Spleen (tissue), 7 donors: ENCODE data around the gene TMEM106C.

Experiments
- POLR2AphosphoS5 ChIP-seq, 3 donors: sonication (generic); formaldehyde crosslinking; IDR thresholded peaks; one replicate each; pipeline ENCODE4 v1.5.1; 2017; ENCODE audit warnings: antibody characterized with exemption in 3 of 3
- TF ChIP-seq, protein P1 (sequence below), 11 experiments: fragments of 200-600 bp in 7 of 11; fragments of 450-650 bp in 4 of 11; sonication (generic) in 4 of 11; IDR thresholded peaks in 8 of 11; conservative IDR thresholded peaks in 3 of 11; 1 replicate in 7 of 11; 2 replicates in 4 of 11; pipeline versions ENCODE4 v1.4.0 to v1.8.0; 2016 to 2021; ENCODE audit warnings: antibody characterized with exemption in 11 of 11, inconsistent platforms in 4 of 11, mild to moderate bottlenecking in 1 of 11
- donor health status: DM: no; HTN: no; CAD: no; lungs with moderate emphysema.
- donor health status: DM: no; HTN: no; CAD: no.
- donor health status: DM: no; HTN: no; CAD: no.

DNA sequence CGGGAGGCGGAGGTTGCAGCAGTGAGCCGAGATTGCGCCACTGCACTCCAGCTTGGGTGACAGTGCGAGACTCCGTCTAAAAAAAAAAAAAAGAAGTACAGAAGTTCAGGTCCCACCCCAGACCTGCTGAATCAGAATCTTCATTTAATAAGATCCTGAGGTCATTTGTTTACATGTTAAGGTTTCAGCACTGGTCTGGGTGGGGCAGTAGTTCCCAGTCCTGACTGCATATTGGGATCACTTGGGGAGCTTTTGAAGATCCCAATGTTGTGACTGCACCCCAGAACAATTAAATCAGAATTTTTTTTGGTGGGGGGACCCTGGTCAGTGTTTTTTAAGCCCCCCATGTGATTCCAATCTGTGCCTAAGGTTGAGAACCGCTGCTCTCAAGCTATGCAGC is 52.6 kb downstream of the TMEM106C start:
- TF ChIP-seq, protein P1, sequence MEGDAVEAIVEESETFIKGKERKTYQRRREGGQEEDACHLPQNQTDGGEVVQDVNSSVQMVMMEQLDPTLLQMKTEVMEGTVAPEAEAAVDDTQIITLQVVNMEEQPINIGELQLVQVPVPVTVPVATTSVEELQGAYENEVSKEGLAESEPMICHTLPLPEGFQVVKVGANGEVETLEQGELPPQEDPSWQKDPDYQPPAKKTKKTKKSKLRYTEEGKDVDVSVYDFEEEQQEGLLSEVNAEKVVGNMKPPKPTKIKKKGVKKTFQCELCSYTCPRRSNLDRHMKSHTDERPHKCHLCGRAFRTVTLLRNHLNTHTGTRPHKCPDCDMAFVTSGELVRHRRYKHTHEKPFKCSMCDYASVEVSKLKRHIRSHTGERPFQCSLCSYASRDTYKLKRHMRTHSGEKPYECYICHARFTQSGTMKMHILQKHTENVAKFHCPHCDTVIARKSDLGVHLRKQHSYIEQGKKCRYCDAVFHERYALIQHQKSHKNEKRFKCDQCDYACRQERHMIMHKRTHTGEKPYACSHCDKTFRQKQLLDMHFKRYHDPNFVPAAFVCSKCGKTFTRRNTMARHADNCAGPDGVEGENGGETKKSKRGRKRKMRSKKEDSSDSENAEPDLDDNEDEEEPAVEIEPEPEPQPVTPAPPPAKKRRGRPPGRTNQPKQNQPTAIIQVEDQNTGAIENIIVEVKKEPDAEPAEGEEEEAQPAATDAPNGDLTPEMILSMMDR (IDR thresholded peaks at IDR 0.05 in 8 of 11, conservative IDR thresholded peaks at IDR 0.05 in 3 of 11): no peak
- no peak for TF ChIP-seq POLR2AphosphoS5 (IDR thresholded peaks at IDR 0.05)
